Esophagus squamous epithelium (tissue), 5 donors: ENCODE measurements around the gene BIN2. TPM values are rescaled to one million over a fixed set of nuclear protein-coding genes. Genes with fewer than 3 reads are reported as not detected.
"Not testable (repeated sequence)": the region's sequence is repeated elsewhere in the genome, so short reads cannot be mapped to it uniquely, and the experiment has no call there.

Experiments used
- DNase-seq: peaks from one replicate; lab custom pipeline; 2025; lab: John Stamatoyannopoulos, UW
- H3K27ac ChIP-seq, 4 donors: fragments of 200-600 bp; sonication (generic); one replicate each; pipeline ENCODE4 v1.5.1; 2016 to 2019; ENCODE audit warnings: mild to moderate bottlenecking in 1 of 4
- H3K27me3 ChIP-seq, 4 donors: fragments of 200-600 bp; sonication (generic); 1 replicate in 3 of 4; 2 replicates in 1 of 4; pipeline versions ENCODE4 v1.5.1 to v1.6.0; 2017 to 2021; ENCODE audit warnings: antibody characterized with exemption in 1 of 4
- H3K36me3 ChIP-seq, 3 donors: fragments of 200-600 bp; sonication (generic); one replicate each; pipeline ENCODE4 v1.5.1; 2016 to 2019
- H3K4me1 ChIP-seq, 3 donors: fragments of 200-600 bp; sonication (generic); one replicate each; pipeline ENCODE4 v1.5.1; 2017 to 2019
- H3K4me3 ChIP-seq, 4 donors: fragments of 200-600 bp; sonication (generic); 1 replicate in 3 of 4; 2 replicates in 1 of 4; pipeline ENCODE4 v1.5.1; 2016 to 2019; ENCODE audit warnings: mild to moderate bottlenecking in 2 of 4, moderate library complexity in 1 of 4
- H3K9me3 ChIP-seq, 3 donors: fragments of 200-600 bp; sonication (generic); one replicate each; pipeline ENCODE4 v1.5.1; 2016 to 2019
- POLR2A ChIP-seq, 4 donors: fragments of 450-650 bp; IDR thresholded peaks; one replicate each; pipeline ENCODE4 v1.6.1; 2017; ENCODE audit warnings: antibody characterized with exemption in 4 of 4, mild to moderate bottlenecking in 4 of 4, moderate library complexity in 3 of 4
- WGBS, 2 donors: methylation state at CpG; one replicate each; pipeline ENCODE4 v1.1.5; 2018; 5-methylcytosine and 5-hydroxymethylcytosine counted together
- intact Hi-C: fragments of 100-400 bp; cut with DNase I; formaldehyde crosslinking; loops from one replicate; pipeline ENCODE4 v1.15.0; 2022
- total RNA-seq, 4 donors: library from RNA; depleted of rRNA; stranded (reverse); fragments of >200 nt; gene quantifications; one replicate each; pipeline ENCODE4 v1.1.0, GENCODE V29; 2016
- TF ChIP-seq, protein P1 (sequence below), 6 experiments: fragments of 450-650 bp in 4 of 6; fragments of 200-600 bp in 2 of 6; sonication (generic) in 2 of 6; IDR thresholded peaks; one replicate each; pipeline ENCODE4 v1.5.1; 2016 to 2019; ENCODE audit warnings: antibody characterized with exemption in 6 of 6, mild to moderate bottlenecking in 4 of 6, moderate library complexity in 4 of 6
- donor health status: DM: yes; HTN: yes; CAD: no.

Gene BIN2
- total RNA-seq, 4 donors from 2014 or later = 1.7 to 5.5 (median 3.3) TPM

DNA sequence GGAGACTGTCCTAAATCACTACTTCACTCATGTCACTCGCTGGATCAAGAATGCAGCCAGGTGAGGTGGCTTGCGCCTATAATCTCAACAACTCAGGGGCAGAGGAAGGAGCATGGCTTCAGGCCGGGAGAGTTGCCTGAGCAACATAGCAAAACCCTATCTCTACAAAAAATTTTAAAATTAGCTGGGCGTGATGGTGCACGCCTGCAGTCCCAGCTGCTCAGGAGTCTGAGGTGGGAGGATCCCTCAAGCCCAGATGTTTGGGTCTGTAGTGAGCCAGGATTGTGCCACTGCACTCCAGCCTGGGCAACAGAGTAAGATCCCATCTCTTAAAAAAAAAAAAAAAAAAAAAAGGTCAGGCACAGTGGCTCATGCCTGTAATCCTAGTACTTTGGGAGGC is 59.7 kb downstream of the BIN2 start:
- Histone ChIP-seq H3K9me3 (no peaks in the 10 kb centered on the region), H3K36me3 (peaks cover 0 to 33% (median 0%) of the 10 kb centered on the region in 3 donors), H3K4me1 (peaks cover 0 to 46% (median 4%) of the 10 kb centered on the region in 3 donors), H3K4me3 (no peak overlapping the region), H3K27me3 (no peaks in the 10 kb centered on the region), H3K27ac (no peak overlapping the region)
- intact Hi-C loops = no loop called here
- TF ChIP-seq POLR2A (IDR thresholded peaks at IDR 0.05) = no peak
- 70 to 76% methylated on average over 3 to 4 of the region's 5 CpGs for WGBS, 2 donors
- DNase-seq = no peak

DNA sequence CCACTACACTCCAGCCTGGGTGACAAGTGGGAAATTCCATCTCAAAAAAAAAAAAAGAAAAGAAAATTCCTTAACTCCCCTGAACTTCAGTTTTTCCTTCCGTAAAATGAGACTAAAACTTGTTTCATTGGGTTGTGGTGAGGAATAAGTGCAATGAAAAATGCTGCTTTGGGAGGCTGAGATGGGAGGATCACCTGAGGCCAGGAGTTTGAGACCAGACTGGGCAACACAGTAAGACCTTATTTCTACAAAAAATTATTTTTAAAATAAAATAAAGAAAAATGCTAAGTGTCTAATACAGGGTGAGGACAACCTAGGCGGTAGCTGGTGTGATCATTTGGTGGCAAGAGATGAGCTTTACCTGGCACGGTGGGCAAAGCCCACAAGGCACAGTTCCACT is 60.6 kb downstream of the BIN2 start:
- H3K9me3 ChIP-seq = no peaks in the 10 kb centered on the region
- H3K36me3 ChIP-seq = peaks cover 0 to 35% (median 0%) of the 10 kb centered on the region in 3 donors
- no peak overlapping the region for H3K4me3 ChIP-seq
- 94 to 98% methylated on average over 3 of the region's 3 CpGs for WGBS, 2 donors
- no peaks in the 10 kb centered on the region for H3K27me3 ChIP-seq
- TF ChIP-seq, protein P1, sequence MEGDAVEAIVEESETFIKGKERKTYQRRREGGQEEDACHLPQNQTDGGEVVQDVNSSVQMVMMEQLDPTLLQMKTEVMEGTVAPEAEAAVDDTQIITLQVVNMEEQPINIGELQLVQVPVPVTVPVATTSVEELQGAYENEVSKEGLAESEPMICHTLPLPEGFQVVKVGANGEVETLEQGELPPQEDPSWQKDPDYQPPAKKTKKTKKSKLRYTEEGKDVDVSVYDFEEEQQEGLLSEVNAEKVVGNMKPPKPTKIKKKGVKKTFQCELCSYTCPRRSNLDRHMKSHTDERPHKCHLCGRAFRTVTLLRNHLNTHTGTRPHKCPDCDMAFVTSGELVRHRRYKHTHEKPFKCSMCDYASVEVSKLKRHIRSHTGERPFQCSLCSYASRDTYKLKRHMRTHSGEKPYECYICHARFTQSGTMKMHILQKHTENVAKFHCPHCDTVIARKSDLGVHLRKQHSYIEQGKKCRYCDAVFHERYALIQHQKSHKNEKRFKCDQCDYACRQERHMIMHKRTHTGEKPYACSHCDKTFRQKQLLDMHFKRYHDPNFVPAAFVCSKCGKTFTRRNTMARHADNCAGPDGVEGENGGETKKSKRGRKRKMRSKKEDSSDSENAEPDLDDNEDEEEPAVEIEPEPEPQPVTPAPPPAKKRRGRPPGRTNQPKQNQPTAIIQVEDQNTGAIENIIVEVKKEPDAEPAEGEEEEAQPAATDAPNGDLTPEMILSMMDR (IDR thresholded peaks at IDR 0.05) = no peak
- no peak for TF ChIP-seq POLR2A (IDR thresholded peaks at IDR 0.05)
- peaks cover 0 to 36% (median 4%) of the 10 kb centered on the region in 3 donors for H3K4me1 ChIP-seq
- H3K27ac ChIP-seq = peak overlapping the region in 2 of 4 donors; percentile 38 to 43
- DNase-seq = no peak
- intact Hi-C loops = no loop called here

DNA sequence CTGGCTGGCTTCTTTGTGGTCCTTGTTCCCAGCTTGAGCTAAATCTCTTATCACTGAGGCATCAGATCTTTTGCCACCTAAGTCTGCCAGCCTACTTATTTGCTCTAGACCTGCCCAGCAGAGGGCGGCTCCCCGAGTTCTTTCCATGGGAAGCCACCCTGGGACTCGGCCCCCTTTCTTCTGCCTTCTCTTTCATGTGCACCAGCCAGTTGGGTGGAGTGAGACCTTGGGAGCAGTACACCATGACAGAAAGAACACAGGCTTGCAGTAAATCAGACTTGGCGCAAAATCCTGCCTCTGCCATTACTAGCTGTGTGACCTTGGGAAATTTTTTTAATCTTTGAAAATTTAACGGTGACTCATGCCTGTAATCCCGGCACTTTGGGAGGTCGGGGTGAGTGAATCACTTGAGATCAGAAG is 61.2 kb downstream of the BIN2 start:
- 12 to 34% methylated on average over 7 of the region's 7 CpGs for WGBS, 2 donors
- H3K27ac ChIP-seq = peak overlapping the region in 2 of 4 donors; percentile 38 to 43
- H3K4me1 ChIP-seq = peaks cover 0 to 30% (median 4%) of the 10 kb centered on the region in 3 donors
- H3K9me3 ChIP-seq = no peaks in the 10 kb centered on the region
- no peak overlapping the region for H3K4me3 ChIP-seq
- intact Hi-C loops = no loop called here
- H3K27me3 ChIP-seq = no peaks in the 10 kb centered on the region
- DNase-seq = no peak
- TF ChIP-seq POLR2A (IDR thresholded peaks at IDR 0.05) = no peak
- TF ChIP-seq, protein P1 (IDR thresholded peaks at IDR 0.05) = peak in 5 of 6 experiments; percentile 27 to 58 (median 53)
- H3K36me3 ChIP-seq = peaks cover 0 to 41% (median 0%) of the 10 kb centered on the region in 3 donors

DNA sequence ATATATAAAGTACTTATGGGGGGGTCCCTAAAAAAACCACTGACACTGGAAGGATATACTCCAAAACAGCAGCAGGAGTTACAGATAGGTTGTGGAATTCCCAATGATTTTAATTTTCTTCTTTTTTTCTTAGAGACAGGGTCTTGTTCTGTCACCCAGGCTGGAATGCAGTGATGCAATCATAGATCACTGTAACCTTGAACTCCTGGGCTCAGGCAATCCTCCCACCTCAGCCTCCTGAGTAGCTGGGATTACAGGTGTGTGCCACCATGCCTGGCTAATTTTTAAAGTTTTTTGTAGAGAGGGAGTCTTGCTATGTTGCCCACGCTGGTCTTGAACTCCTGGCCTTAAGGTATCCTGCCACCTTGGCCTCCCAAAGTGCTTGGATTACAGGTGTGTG is 64.4 kb downstream of the BIN2 start:
- intact Hi-C loops, H3K27ac ChIP-seq, DNase-seq, H3K9me3 ChIP-seq, H3K4me3 ChIP-seq, H3K27me3 ChIP-seq: not testable (repeated sequence)
- peaks cover 0 to 57% (median 0%) of the 10 kb centered on the region in 3 donors for H3K36me3 ChIP-seq
- WGBS, 2 donors = 93 to 100% methylated on average over 1 of the region's 1 CpG
- peaks cover 0 to 10% (median 4%) of the 10 kb centered on the region in 3 donors for H3K4me1 ChIP-seq

DNA sequence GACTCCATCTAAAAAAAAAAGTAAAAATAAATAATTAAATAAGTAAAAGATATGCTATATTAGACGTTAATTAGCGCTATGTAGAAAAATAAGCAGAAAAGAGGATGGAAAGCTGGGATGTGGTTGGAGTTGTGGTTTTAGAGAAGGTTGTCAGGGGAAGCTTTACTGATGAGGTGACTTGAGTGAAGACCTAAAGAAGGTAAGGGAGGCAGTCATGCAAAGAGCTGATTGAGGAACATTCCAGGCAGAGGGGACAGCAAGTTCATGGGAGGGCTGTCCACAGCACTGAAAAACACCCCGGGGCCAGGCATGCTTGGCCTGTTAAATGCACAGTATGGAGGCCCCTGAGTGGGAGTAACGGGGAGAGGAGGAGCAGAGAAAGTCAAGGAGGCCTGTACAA is 69.4 kb downstream of the BIN2 start:
- Histone ChIP-seq H3K36me3 (peaks cover 0 to 86% (median 0%) of the 10 kb centered on the region in 3 donors), H3K4me3 (no peak overlapping the region), H3K27me3 (no peaks in the 10 kb centered on the region), H3K27ac (no peak overlapping the region), H3K4me1 (no peaks in the 10 kb centered on the region), H3K9me3 (no peaks in the 10 kb centered on the region)
- 85 to 86% methylated on average over 4 of the region's 4 CpGs for WGBS, 2 donors
- no peak for DNase-seq
- TF ChIP-seq POLR2A (IDR thresholded peaks at IDR 0.05) = no peak
- TF ChIP-seq, protein P1 (IDR thresholded peaks at IDR 0.05) = no peak
- intact Hi-C loops = no loop called here

DNA sequence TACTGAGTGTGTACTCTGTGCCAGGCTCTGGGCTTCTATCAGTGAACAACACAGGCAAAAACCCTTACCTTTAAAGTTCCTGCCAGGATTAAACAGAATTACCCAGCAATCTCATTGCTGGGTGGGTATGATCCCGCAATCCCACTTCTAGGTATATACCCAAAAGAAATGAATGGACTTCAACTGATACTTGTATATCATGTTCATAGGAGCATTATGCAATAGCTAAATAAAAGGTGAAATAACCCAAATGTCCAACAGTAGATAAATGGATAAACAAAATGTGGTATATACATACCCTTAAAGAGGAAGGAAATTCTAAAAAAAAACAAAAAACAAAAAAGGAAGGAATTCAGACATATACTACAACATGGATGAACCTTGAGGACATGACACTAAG is 70.7 kb downstream of the BIN2 start:
- no peak overlapping the region for H3K4me3 ChIP-seq
- no peak for TF ChIP-seq POLR2A (IDR thresholded peaks at IDR 0.05)
- TF ChIP-seq, protein P1 (IDR thresholded peaks at IDR 0.05) = no peak
- no peak overlapping the region for H3K27ac ChIP-seq
- H3K4me1 ChIP-seq = no peaks in the 10 kb centered on the region
- peaks cover 0 to 92% (median 0%) of the 10 kb centered on the region in 3 donors for H3K36me3 ChIP-seq
- intact Hi-C loops = no loop called here
- H3K9me3 ChIP-seq = no peaks in the 10 kb centered on the region
- no peaks in the 10 kb centered on the region for H3K27me3 ChIP-seq
- DNase-seq = no peak
- WGBS, 2 donors = 91 to 100% methylated on average over 1 of the region's 1 CpG
